KMS-11 (cell line): ENCODE results near the gene LRRC9.

Experiments used
- H2AFZ ChIP-seq: fragments of 200-600 bp; sonication (generic); 2 replicates; pipeline ENCODE4 v1.6.1; 2016; ENCODE audit warnings: antibody characterized with exemption, mixed run types, low read depth
- H3K27ac ChIP-seq: fragments of 200-600 bp; sonication (generic); 2 replicates; pipeline ENCODE4 v1.6.1; 2016; ENCODE audit warnings: mild to moderate bottlenecking, mixed run types
- H3K27me3 ChIP-seq: fragments of 200-600 bp; sonication (generic); 2 replicates; pipeline ENCODE4 v1.6.1; 2017; ENCODE audit warnings: mild to moderate bottlenecking, low read depth, mixed run types, moderate library complexity; ENCODE audit not compliant: insufficient read depth
- H3K36me3 ChIP-seq: fragments of 200-600 bp; sonication (generic); 2 replicates; pipeline ENCODE4 v1.6.1; 2017; ENCODE audit warnings: mild to moderate bottlenecking, mixed run types; ENCODE audit not compliant: insufficient read depth
- H3K4me1 ChIP-seq: fragments of 200-600 bp; sonication (generic); 2 replicates; pipeline ENCODE4 v1.6.1; 2016; ENCODE audit warnings: mild to moderate bottlenecking, low read depth, mixed run types; ENCODE audit not compliant: poor library complexity, severe bottlenecking
- H3K4me2 ChIP-seq: fragments of 200-600 bp; sonication (generic); 2 replicates; pipeline ENCODE4 v1.7.0; 2016; ENCODE audit warnings: mild to moderate bottlenecking, mixed run types
- H3K4me3 ChIP-seq: fragments of 200-600 bp; sonication (generic); IDR thresholded peaks from 2 replicates; pipeline ENCODE4 v1.6.1; 2017; ENCODE audit warnings: low read depth, low read length, mixed read lengths; ENCODE audit not compliant: insufficient read depth
- H3K79me2 ChIP-seq: fragments of 200-600 bp; sonication (generic); 2 replicates; pipeline ENCODE4 v1.6.1; 2016; ENCODE audit warnings: low read depth, mixed run types; ENCODE audit not compliant: insufficient read depth
- H3K9ac ChIP-seq: fragments of 200-600 bp; sonication (generic); 2 replicates; pipeline ENCODE4 v1.6.1; 2016; ENCODE audit warnings: mild to moderate bottlenecking, mixed run types
- H4K20me1 ChIP-seq: fragments of 200-600 bp; sonication (generic); 2 replicates; pipeline ENCODE4 v1.6.1; 2016; ENCODE audit warnings: mild to moderate bottlenecking, mixed run types; ENCODE audit not compliant: insufficient read depth
- TF ChIP-seq, protein P1 (sequence below): fragments of 200-600 bp; sonication (generic); conservative IDR thresholded peaks from 2 replicates; pipeline ENCODE4 v1.6.1; 2017; ENCODE audit warnings: low read depth, mild to moderate bottlenecking, antibody characterized with exemption, low read length, moderate library complexity, mixed read lengths

Gene LRRC9

DNA sequence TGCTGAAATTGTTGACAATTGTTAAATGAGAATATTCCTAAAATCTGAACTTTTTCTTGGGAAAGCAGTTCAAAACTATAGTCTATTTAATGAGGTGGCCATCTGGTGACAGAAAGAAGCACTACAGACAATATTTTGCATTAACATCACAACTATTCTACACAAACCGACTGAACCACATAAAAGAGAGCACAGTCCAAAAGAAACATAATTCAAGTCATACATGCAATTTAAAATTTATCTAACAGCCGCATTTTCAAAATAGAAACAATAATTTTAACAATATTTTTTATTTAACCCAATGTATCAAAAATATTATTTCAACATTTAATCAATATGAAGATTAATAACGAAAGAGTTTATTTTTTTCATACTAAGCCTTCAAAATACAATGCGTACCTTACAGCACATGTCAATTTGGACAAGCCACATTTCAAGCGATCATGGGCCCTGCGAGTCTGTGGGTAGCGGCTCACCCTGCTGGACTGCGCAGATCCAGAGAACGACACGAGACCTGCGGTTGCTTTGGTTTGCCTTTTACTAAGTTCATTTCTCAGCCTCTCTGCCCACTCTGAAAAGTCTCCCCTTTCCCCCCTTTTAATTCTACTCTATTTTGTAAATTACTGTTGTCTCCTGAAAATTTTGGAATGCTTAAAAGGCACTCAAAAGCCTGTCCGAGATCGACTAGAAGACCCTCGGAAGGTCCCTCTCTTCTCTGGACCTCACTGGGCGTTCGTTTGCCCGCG, 947 bp upstream of the LRRC9 start:
- Histone ChIP-seq H3K79me2 (no peaks in the 10 kb centered on the region), H2AFZ (no peak overlapping the region), H4K20me1 (no peaks in the 10 kb centered on the region), H3K4me2 (no peak overlapping the region), H3K27ac (no peak overlapping the region), H3K4me3 (no peak overlapping the region), H3K9ac (no peak overlapping the region), H3K36me3 (no peaks in the 10 kb centered on the region), H3K4me1 (no peaks in the 10 kb centered on the region), H3K27me3 (no peaks in the 10 kb centered on the region)
- TF ChIP-seq, protein P1, sequence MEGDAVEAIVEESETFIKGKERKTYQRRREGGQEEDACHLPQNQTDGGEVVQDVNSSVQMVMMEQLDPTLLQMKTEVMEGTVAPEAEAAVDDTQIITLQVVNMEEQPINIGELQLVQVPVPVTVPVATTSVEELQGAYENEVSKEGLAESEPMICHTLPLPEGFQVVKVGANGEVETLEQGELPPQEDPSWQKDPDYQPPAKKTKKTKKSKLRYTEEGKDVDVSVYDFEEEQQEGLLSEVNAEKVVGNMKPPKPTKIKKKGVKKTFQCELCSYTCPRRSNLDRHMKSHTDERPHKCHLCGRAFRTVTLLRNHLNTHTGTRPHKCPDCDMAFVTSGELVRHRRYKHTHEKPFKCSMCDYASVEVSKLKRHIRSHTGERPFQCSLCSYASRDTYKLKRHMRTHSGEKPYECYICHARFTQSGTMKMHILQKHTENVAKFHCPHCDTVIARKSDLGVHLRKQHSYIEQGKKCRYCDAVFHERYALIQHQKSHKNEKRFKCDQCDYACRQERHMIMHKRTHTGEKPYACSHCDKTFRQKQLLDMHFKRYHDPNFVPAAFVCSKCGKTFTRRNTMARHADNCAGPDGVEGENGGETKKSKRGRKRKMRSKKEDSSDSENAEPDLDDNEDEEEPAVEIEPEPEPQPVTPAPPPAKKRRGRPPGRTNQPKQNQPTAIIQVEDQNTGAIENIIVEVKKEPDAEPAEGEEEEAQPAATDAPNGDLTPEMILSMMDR = no peak; the same call in 1 of the 2 replicates

DNA sequence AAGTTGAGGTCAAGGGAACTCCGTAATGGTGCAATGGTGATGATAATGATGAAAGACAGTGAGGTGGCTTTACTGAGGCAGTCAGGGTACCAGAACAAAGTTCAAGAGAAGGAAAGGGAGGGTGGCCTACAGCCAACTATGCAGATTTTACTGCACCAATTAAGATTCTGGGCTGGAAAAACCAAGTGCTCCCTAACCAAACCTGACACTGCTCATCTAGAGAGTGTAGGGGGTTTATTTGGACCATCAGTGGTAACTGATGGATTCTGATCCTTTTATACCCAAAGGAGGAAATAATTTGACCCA, 387 bp downstream of the LRRC9 start:
- H3K4me1 ChIP-seq = no peaks in the 10 kb centered on the region
- H3K9ac ChIP-seq = no peak overlapping the region
- H4K20me1 ChIP-seq = no peaks in the 10 kb centered on the region
- TF ChIP-seq, protein P1 = no peak
- no peaks in the 10 kb centered on the region for H3K27me3 ChIP-seq
- H3K4me2 ChIP-seq = no peak overlapping the region
- no peaks in the 10 kb centered on the region for H3K79me2 ChIP-seq
- H3K36me3 ChIP-seq = no peaks in the 10 kb centered on the region
- no peak overlapping the region for H2AFZ ChIP-seq
- H3K4me3 ChIP-seq = no peak overlapping the region
- no peak overlapping the region for H3K27ac ChIP-seq

DNA sequence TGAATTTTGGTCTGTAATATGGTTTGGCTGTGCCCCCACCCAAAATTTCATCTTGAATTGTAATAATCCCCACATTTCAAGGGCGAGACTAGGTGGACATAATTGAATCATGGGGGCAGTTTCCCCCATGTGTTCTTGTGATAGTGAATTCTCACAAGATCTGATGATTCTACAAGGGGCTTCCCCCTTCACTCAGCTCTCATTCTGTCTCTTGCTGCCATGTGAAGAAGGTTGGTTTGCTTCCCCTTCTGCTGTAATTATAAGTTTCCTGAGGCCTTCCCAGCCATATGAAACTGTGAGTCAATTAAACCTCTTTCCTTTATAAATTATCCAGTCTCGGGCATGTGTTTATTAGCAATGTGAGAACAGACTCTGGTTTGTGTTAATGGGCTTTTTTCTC, 5.9 kb downstream of the LRRC9 start:
- no peaks in the 10 kb centered on the region for H3K4me1 ChIP-seq
- H3K27ac ChIP-seq = no peak overlapping the region
- no peaks in the 10 kb centered on the region for H4K20me1 ChIP-seq
- H3K79me2 ChIP-seq = no peaks in the 10 kb centered on the region
- H3K9ac ChIP-seq = no peak overlapping the region
- no peaks in the 10 kb centered on the region for H3K36me3 ChIP-seq
- H3K27me3 ChIP-seq = no peaks in the 10 kb centered on the region
- TF ChIP-seq, protein P1 = no peak
- no peak overlapping the region for H3K4me3 ChIP-seq
- H3K4me2 ChIP-seq = no peak overlapping the region
- H2AFZ ChIP-seq = no peak overlapping the region

DNA sequence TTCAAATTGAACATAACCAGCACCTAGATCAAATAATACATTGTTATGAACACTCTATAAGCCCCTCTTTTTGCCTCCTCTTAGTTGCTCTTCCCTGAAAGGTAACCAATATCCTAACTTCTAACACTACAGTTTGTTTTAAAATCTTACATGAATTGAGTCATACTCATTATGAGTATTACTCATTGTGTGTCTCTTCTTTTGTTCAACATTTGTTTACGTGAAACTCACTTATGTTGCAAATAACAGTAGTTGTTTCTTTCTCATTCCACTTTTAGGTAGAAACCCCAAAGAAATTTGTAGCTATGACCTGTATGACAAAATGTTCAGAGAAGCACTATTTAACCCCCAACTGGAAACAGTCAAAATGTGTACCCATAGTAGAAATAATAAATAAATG, 6.6 kb downstream of the LRRC9 start:
- no peak overlapping the region for H3K4me3 ChIP-seq
- H3K4me2 ChIP-seq = no peak overlapping the region
- no peak overlapping the region for H2AFZ ChIP-seq
- TF ChIP-seq, protein P1 = no peak
- H3K79me2 ChIP-seq = no peaks in the 10 kb centered on the region
- no peaks in the 10 kb centered on the region for H3K4me1 ChIP-seq
- H4K20me1 ChIP-seq = no peaks in the 10 kb centered on the region
- no peaks in the 10 kb centered on the region for H3K36me3 ChIP-seq
- H3K27me3 ChIP-seq = no peaks in the 10 kb centered on the region
- H3K9ac ChIP-seq = no peak overlapping the region
- no peak overlapping the region for H3K27ac ChIP-seq
